Activated CD8-positive, alpha-beta T cell treated with anti-CD3 and anti-CD28 coated beads for 36 hours (primary cell): ENCODE measurements around the gene FGF16. TPM values are rescaled to one million over a fixed set of nuclear protein-coding genes. Genes with fewer than 3 reads are reported as not detected.
"Not testable (repeated sequence)": the region's sequence is repeated elsewhere in the genome, so short reads cannot be mapped to it uniquely, and the experiment has no call there.

Experiments used
- ATAC-seq: fragments of 200-7000 bp; cut with Tn5 transposase; one replicate; pipeline ENCODE4 v1.10.0; 2021; ENCODE audit warnings: mild to moderate bottlenecking, moderate library complexity
- CTCF ChIA-PET: fragments of 350-600 bp; sonication (Branson Sonifier 250); formaldehyde crosslinking; loops from one replicate; lab custom pipeline; 2021; ENCODE audit warnings: antibody characterized with exemption; lab: Charles Lee
- POLR2A ChIA-PET: fragments of 350-600 bp; sonication (Branson Sonifier 250); formaldehyde crosslinking; loops from one replicate; lab custom pipeline; 2021; ENCODE audit warnings: antibody characterized with exemption; lab: Charles Lee
- DNase-seq: peaks from one replicate; pipeline ENCODE4 v3.0.0-alpha.2; 2020
- H3K27ac Mint-ChIP-seq: one replicate; pipeline ENCODE4 v1.8.0; 2021; ENCODE audit warnings: mild to moderate bottlenecking, mixed read lengths
- H3K27me3 Mint-ChIP-seq: one replicate; pipeline ENCODE4 v1.8.0; 2021; ENCODE audit warnings: mixed read lengths
- H3K36me3 Mint-ChIP-seq: one replicate; pipeline ENCODE4 v1.8.0; 2021; ENCODE audit warnings: low read depth, mixed read lengths
- H3K4me1 Mint-ChIP-seq: one replicate; pipeline ENCODE4 v1.8.0; 2021; ENCODE audit warnings: low read depth, mixed read lengths
- H3K4me3 Mint-ChIP-seq: one replicate; pipeline ENCODE4 v1.8.0; 2021; ENCODE audit warnings: mild to moderate bottlenecking, moderate library complexity, mixed read lengths
- H3K9me3 Mint-ChIP-seq: one replicate; pipeline ENCODE4 v1.8.0; 2021; ENCODE audit warnings: mixed read lengths
- intact Hi-C: fragments of 100-400 bp; cut with micrococcal nuclease; formaldehyde crosslinking; loops from one replicate; pipeline ENCODE4 v1.10.0; 2022
- total RNA-seq, 2 experiments: library from RNA; stranded (reverse); gene quantifications; one replicate each; pipeline ENCODE4 v1.2.3, GENCODE V29; 2021
- TF ChIP-seq, protein P1 (sequence below): fragments of 200-600 bp; IDR thresholded peaks from one replicate; pipeline ENCODE4 v1.8.0; 2022; ENCODE audit warnings: antibody characterized with exemption, mild to moderate bottlenecking

Gene FGF16
- total RNA-seq = not detected

GRCh38 chrX:77446908-77447652 is at the start of gene FGF16:
Gene FGF16, plus strand, starts transcription at chrX:77447389. Its CDS starts 286 bp downstream, at chrX:77447675.
- intact Hi-C loops = no loop called here
- CTCF ChIA-PET = interaction anchor here (2.1 kb wide), 1 partner anchor 578 kb away, joined by 5 read pairs; no protein-coding TSS in a partner anchor
- POLR2A ChIA-PET = no interaction called here
- Mint-ChIP-seq H3K36me3 (no peaks in the 10 kb centered on the region), H3K27me3 (peaks cover 21% of the 10 kb centered on the region), H3K4me1 (peaks cover 2% of the 10 kb centered on the region), H3K4me3 (peak within 1 kb of the TSS; percentile 64), H3K27ac (no peak within 1 kb of the TSS), H3K9me3 (no peaks in the 10 kb centered on the region)
- peak; percentile 45 for ATAC-seq
- TF ChIP-seq, protein P1, sequence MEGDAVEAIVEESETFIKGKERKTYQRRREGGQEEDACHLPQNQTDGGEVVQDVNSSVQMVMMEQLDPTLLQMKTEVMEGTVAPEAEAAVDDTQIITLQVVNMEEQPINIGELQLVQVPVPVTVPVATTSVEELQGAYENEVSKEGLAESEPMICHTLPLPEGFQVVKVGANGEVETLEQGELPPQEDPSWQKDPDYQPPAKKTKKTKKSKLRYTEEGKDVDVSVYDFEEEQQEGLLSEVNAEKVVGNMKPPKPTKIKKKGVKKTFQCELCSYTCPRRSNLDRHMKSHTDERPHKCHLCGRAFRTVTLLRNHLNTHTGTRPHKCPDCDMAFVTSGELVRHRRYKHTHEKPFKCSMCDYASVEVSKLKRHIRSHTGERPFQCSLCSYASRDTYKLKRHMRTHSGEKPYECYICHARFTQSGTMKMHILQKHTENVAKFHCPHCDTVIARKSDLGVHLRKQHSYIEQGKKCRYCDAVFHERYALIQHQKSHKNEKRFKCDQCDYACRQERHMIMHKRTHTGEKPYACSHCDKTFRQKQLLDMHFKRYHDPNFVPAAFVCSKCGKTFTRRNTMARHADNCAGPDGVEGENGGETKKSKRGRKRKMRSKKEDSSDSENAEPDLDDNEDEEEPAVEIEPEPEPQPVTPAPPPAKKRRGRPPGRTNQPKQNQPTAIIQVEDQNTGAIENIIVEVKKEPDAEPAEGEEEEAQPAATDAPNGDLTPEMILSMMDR = no peak
- DNase-seq = peak; percentile 27

GRCh38 chrX:77398330-77398954 is 48.7 kb upstream of the FGF16 start:
- ATAC-seq = no peak

GRCh38 chrX:77404419-77404818 is 42.8 kb upstream of the FGF16 start:
- POLR2A ChIA-PET = no interaction called here
- no peak overlapping the region for H3K4me3 Mint-ChIP-seq
- no peaks in the 10 kb centered on the region for H3K36me3 Mint-ChIP-seq
- H3K27ac Mint-ChIP-seq = no peak overlapping the region
- CTCF ChIA-PET = no interaction called here
- peaks cover 4% of the 10 kb centered on the region for H3K27me3 Mint-ChIP-seq
- intact Hi-C loops = no loop called here
- no peaks in the 10 kb centered on the region for H3K9me3 Mint-ChIP-seq
- TF ChIP-seq, protein P1 = no peak
- DNase-seq (no peak), ATAC-seq (no peak)
- no peaks in the 10 kb centered on the region for H3K4me1 Mint-ChIP-seq

More at GRCh38 chrX:77398330-77398954, 48.7 kb upstream of the FGF16 start:
- POLR2A ChIA-PET = no interaction called here
- no peak overlapping the region for H3K27ac Mint-ChIP-seq
- intact Hi-C loops = no loop called here
- no peaks in the 10 kb centered on the region for H3K9me3 Mint-ChIP-seq
- no peak for DNase-seq
- TF ChIP-seq, protein P1 = no peak
- CTCF ChIA-PET = no interaction called here
- no peaks in the 10 kb centered on the region for H3K36me3 Mint-ChIP-seq
- no peak overlapping the region for H3K4me3 Mint-ChIP-seq
- H3K4me1 Mint-ChIP-seq = no peaks in the 10 kb centered on the region
- no peaks in the 10 kb centered on the region for H3K27me3 Mint-ChIP-seq

- CTCF ChIA-PET, H3K4me1 Mint-ChIP-seq, H3K27me3 Mint-ChIP-seq, H3K9me3 Mint-ChIP-seq, H3K27ac Mint-ChIP-seq, POLR2A ChIA-PET, H3K4me3 Mint-ChIP-seq, ATAC-seq, intact Hi-C loops, H3K36me3 Mint-ChIP-seq, DNase-seq: not testable (repeated sequence)
Measured at GRCh38 chrX:77407821-77408220, 39.4 kb upstream of the FGF16 start.

DNA sequence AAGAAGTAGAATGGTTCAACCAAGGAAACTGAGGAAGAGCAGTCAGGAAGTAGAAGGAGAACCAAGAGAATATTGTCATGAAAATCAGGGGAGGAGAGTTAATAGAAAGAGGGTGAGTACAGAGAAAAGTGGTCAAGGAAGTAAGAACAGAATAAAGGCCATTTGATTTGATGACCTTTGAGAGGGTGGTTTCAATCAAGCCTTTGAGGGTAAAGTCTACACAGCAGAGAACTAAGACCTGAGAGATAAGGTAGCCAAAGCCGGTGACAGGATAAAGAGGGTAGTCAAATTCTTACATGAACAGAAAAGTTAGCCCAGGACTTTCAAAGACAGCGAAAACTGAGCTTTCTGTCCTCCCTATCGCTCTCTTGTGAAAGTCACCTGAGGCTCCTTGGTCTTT is 34.6 kb upstream of the FGF16 start:
- peaks cover 8% of the 10 kb centered on the region for H3K27me3 Mint-ChIP-seq
- DNase-seq (no peak), ATAC-seq (no peak)
- no peaks in the 10 kb centered on the region for H3K9me3 Mint-ChIP-seq
- intact Hi-C loops = no loop called here
- H3K36me3 Mint-ChIP-seq = no peaks in the 10 kb centered on the region
- H3K27ac Mint-ChIP-seq = no peak overlapping the region
- H3K4me1 Mint-ChIP-seq = no peaks in the 10 kb centered on the region
- no peak overlapping the region for H3K4me3 Mint-ChIP-seq
- ChIA-PET CTCF (no interaction called here), POLR2A (no interaction called here)
- TF ChIP-seq, protein P1 = no peak
